Suprapubic skin (tissue), 4 donors: ENCODE measurements around the gene ICA1.

Experiments used
- POLR2A ChIP-seq, 2 donors: fragments of 450-650 bp; IDR thresholded peaks; one replicate each; pipeline ENCODE4 v1.6.1; 2017; ENCODE audit warnings: antibody characterized with exemption in 2 of 2, mild to moderate bottlenecking in 2 of 2, moderate library complexity in 2 of 2
- POLR2AphosphoS5 ChIP-seq, 3 donors: sonication (generic); formaldehyde crosslinking; IDR thresholded peaks; one replicate each; pipeline ENCODE4 v1.6.1; 2017; ENCODE audit warnings: antibody characterized with exemption in 3 of 3
- TF ChIP-seq, protein P1 (sequence below), 2 donors: fragments of 200-600 bp in 1 of 2; fragments of 450-650 bp in 1 of 2; sonication (generic) in 1 of 2; IDR thresholded peaks; one replicate each; pipeline ENCODE4 v1.5.1; 2016 to 2019; ENCODE audit warnings: antibody characterized with exemption in 2 of 2, mild to moderate bottlenecking in 1 of 2, moderate library complexity in 1 of 2

DNA sequence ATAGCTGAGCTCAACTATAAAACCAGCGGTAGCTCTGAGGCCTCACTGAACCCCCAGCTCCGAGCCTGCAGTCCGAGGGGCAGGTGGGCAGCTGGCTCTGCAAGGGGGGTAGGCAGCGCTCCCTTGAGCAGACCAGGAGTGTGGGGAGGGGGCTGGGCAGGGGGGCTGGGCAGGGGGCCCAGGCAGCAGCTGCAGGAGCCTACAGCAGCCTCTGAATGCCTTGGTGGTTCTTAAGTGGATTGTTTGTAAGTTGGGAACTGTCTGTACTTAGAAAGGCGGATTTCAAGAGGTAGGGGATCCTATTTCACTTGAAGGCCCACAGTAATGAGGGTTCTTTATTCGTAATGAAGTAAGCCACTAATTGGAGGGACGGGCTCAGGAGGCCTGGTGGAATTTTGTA, 72.3 kb downstream of the ICA1 start:
- TF ChIP-seq, protein P1, sequence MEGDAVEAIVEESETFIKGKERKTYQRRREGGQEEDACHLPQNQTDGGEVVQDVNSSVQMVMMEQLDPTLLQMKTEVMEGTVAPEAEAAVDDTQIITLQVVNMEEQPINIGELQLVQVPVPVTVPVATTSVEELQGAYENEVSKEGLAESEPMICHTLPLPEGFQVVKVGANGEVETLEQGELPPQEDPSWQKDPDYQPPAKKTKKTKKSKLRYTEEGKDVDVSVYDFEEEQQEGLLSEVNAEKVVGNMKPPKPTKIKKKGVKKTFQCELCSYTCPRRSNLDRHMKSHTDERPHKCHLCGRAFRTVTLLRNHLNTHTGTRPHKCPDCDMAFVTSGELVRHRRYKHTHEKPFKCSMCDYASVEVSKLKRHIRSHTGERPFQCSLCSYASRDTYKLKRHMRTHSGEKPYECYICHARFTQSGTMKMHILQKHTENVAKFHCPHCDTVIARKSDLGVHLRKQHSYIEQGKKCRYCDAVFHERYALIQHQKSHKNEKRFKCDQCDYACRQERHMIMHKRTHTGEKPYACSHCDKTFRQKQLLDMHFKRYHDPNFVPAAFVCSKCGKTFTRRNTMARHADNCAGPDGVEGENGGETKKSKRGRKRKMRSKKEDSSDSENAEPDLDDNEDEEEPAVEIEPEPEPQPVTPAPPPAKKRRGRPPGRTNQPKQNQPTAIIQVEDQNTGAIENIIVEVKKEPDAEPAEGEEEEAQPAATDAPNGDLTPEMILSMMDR (IDR thresholded peaks at IDR 0.05) = no peak
- TF ChIP-seq POLR2A (IDR thresholded peaks at IDR 0.05) = no peak
- no peak for TF ChIP-seq POLR2AphosphoS5 (IDR thresholded peaks at IDR 0.05)
